CD4-positive, alpha-beta T cell treated with Interleukin-15 for 4 hours (primary cell): ENCODE data around the gene P3R3URF.

Source experiments
- DNase-seq: peaks from one replicate; pipeline ENCODE4 v3.0.0-alpha.2; 2020; ENCODE audit warnings: low spot score

P3R3URF gene

DNA sequence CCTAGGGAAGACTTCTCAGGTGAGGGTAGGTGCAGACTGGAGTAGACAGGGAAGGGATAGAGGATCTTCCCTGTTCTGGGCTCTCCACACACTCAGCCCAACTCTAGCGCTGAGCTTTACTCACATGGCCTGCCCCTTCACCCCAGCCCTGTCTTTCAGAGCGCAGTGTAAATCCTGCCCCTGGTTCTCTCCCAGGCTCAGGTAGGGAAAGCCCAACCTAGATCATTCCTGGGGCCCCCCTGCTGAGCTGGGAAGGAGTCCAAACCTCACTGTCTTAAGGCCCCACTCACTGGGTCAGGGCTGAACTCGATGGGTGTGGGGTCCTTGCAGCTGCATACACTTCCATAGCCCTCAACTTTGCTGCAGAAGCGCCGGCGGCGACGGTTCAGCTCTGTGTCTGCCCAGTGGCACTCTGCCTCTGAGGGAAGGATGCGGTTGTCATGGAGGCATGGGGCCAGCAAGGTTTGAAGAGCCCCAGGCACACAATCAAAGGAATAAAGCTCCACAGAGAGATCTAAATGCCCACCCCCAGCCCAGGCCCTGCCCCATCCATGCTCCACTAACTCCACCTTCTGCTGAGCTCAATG lies 17.8 kb upstream of the P3R3URF start:
- no peak for DNase-seq

DNA sequence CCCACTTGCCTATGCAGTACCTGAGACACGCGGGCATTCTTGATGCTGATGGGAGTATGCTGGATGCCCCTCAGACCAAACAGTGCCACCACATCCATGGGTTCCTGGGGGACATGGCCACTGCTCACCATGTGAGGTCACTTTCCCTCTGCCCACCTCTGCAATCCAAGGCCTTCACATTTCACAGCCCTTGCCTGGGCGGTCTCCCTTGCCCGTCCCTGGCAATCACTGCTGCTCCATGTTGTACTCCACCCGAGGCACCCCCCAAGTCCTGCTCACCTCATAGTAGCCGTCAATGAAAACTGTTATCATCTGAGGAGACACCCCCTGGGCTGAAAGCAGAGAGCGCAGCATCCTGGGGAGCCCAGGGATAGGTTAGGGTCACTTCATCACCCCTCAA lies 17.0 kb upstream of the P3R3URF start:
- no peak for DNase-seq

DNA sequence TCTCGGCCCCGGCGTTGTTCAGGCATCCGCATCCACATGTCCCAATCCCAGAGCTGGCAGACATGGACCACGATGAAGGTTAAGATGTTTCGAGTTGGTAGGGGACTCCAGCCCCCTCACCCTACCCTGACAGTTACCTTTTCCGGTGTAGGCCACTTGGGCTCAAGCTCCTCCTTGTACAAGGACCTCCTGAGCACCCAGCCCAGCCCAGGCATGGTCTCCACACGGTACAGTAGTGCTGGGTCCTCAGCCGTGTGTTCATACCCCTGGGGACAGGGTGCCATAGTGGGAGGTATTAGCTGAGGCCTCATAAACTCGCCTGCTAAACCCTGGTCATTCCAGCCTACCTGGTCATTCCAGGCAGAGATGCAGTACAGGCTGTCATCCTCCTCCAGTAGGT lies 15.9 kb upstream of the P3R3URF start:
- no peak for DNase-seq

DNA sequence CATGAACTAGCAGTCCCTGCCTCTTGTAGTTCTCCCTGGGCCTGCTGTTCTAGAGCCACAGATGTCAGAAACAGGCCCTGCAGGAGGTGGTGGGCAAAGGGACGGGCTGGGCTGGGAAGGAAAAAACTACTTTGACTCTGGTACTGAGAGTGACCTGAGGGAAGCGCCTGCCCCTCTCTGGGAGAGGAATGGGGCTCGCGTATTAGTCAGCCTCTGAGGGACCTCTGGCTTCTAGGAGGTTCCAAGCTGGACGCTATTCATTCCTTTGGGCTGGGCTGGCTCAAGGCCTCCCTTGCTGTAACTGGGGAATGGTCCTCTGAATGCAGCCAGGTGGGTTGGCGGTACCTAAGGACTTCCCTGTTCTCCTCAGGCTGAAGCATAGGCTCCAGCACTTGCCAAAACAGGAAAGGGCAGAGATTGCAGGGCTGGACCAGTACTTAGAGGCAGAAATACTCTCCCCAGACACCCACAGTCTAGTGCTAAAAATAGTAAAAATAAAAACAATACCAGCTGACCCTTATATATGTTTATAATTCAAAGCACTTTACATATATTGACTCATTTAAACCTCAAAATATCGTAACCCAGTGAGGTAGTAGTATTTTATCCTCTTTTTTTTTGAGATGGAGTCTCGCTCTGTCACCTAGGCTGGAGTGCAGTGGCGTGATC lies 14.9 kb upstream of the P3R3URF start:
- DNase-seq: no peak

DNA sequence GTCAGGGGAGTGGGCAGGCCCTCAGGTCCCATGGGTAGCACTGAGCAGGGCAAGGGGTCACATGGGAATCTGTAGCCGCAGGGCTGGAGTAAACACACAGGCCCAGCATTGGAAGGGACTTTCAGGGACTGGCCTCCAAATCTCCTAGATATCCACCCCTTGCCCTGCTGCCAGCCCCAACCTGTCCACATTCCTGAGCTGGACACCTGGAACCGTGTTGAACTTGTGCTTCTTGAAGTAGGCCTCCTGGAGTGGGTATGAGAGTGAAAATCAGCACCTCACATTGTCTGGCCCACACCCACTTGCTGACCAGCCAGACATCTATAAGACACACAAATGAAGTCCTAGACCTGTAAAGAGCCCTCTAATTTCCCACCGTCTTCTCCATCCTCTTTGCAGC lies 14.3 kb upstream of the P3R3URF start:
- DNase-seq: no peak

DNA sequence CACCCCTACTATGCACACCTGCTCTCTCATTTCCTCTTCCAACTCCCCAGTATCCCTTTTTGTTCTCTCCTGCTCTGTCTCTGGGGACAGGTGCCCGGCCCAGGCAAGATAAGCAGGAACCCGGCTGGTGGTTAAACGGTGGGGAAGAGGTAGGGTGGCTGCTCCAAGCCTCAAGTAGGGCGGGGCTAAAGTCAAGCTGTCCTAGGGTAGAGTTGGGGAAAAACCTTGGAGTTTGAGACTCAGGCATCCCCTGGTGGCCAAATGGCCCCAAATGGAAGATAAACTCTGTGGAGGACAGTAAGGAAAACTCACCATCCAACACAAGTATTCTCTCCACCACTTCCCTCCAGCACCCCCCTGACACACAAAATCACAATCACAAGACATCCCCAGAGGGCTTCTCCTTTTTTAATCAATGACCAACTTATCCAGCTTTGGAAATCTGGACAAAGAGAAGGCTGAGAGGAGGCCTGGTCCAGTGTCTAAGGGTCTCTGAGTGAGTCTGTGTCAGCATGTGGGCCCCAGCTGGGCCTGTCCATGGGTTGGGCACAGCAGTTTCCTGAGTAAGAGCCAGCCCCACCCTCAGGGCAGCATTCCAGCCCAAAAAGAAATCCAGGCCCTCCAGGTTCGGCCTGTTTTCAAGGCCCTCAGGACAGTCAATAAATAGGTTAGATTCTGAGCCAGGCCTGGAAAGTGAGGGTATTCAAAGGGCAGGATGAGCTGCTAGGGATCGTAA lies 12.2 kb upstream of the P3R3URF start:
- no peak for DNase-seq

DNA sequence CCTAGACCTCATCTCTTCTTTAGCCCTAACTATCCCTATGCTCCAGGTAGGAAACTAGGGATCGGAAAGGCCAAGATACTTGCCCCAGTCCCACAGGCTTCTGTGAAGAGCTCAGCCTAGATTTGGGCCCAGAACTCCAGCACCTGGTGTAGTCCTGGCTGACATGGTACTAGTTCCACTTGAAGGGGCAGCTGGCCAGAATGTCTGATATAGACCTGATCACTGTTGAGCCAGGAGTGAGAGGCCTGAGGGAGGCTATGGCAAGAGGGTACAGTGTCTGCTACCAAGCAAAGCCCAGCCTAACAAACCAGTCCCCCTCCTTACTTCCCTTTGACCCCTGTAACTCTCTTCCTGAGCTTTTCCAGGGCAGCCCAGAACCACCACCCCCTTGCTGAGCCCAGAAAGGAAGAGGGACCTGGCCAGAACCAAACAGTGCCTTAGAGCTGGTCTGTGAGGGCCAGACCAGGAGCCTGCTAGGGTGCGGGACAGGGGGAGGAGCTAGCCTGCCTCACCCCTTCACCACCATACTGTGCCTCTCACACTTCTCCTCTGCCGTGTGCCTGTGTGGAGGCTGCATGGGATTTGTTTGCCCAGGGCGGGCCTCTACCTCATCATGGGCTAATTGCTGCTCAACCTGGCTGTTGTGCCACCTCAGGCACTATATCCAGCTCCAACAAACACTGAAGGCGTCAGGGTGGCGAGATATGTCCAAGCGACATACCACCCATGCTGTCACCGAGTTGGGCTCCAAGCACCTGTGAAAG lies 11.0 kb upstream of the P3R3URF start:
- DNase-seq: no peak

DNA sequence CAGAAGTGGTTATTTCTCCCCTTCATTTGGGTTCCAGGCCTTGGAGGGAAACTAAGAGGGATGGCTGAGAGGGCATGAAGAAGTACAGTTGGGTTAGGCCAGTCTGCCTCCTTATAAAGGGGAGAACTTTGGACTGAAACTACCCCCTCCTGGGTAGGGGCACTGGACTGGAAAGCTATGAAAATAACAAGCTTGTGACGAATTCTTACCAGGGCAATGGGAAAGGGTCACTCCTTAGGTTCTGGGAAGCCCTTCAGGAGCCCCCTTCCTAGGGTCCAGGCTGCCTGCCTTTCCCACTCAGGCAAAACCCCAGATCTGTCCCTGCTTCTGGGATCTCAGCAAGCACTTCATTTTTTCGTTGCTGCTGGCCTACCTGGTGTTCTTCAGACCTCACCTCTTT lies 9.8 kb upstream of the P3R3URF start:
- no peak for DNase-seq

DNA sequence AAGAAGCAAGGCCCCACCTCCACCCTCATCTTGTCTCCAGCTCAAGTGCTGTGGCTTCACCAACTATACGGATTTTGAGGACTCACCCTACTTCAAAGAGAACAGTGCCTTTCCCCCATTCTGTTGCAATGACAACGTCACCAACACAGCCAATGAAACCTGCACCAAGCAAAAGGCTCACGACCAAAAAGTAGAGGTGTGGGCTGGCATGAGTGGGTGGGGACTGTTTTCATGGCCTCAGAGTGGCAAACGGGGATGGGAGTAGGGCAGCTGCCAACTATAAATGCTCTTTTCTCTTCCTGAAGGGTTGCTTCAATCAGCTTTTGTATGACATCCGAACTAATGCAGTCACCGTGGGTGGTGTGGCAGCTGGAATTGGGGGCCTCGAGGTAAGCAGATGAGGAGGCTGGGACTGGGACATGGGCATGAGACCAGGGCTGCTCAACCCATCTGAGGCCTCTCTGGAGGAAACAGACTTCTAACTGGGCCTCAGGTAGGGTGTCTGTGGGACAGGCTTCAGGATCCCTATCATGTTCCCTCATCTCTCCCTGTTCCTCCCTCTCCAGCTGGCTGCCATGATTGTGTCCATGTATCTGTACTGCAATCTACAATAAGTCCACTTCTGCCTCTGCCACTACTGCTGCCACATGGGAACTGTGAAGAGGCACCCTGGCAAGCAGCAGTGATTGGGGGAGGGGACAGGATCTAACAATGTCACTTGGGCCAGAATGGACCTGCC lies 8.8 kb upstream of the P3R3URF start:
- DNase-seq: no peak

DNA sequence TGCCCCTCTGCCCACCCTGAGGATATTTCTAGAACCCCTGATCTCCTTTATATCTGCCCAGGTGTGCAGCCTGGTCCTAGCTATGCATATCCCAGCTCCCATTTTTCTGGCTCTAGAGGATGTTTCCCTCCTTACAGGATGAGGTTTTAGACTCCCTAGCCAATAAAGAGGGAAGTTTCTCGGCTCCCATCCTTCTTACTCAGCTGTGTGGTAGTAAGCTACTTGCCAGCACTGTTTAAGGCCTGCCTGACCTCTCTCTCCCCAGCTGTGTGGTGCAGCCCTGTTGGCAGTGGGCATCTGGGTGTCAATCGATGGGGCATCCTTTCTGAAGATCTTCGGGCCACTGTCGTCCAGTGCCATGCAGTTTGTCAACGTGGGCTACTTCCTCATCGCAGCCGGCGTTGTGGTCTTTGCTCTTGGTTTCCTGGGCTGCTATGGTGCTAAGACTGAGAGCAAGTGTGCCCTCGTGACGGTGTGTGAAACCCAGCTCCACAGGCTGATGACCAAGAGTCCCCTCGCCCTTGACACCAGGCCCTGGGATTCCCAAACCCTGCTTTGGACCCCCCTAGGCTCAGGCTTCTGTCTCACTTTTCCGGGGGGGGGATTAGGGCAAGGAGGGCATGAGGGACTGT lies 7.8 kb upstream of the P3R3URF start:
- no peak for DNase-seq

DNA sequence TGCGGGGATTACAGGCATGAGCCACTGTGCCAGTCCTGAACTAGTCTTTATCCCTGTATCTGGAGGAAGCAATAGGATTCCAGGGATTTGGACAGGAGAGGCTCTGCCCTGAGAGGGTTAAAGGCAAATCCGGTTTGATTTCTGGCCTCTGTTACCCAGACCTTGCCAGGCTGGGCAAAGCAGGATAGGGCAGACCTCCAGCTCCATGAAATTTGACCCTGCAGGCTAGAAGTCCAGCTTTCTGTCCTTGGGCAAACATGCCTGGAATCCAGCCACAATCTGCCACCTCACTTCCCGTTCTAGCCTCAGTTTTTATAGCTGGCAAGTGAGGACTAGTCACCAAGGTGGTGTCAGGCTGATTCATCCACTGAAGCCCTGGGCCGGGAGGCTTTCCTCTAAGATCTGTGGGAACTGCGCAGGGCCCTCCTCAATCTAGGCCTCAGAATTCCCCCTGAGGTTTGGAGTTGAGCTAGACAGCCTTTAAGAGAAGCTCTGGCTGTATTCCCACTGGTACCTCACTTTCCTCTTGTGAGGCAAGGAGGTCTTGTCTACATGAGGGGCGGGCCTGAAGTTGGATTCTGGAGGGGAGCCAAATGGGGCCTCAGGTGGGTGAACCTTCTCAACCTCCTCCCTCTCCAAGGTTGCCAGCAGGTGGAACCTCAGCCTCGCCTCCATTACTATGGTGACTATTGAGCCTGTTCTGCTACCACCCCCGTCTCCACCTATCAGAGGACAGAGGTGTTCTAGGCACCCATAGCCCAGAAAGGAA lies 7.0 kb upstream of the P3R3URF start:
- no peak for DNase-seq

DNA sequence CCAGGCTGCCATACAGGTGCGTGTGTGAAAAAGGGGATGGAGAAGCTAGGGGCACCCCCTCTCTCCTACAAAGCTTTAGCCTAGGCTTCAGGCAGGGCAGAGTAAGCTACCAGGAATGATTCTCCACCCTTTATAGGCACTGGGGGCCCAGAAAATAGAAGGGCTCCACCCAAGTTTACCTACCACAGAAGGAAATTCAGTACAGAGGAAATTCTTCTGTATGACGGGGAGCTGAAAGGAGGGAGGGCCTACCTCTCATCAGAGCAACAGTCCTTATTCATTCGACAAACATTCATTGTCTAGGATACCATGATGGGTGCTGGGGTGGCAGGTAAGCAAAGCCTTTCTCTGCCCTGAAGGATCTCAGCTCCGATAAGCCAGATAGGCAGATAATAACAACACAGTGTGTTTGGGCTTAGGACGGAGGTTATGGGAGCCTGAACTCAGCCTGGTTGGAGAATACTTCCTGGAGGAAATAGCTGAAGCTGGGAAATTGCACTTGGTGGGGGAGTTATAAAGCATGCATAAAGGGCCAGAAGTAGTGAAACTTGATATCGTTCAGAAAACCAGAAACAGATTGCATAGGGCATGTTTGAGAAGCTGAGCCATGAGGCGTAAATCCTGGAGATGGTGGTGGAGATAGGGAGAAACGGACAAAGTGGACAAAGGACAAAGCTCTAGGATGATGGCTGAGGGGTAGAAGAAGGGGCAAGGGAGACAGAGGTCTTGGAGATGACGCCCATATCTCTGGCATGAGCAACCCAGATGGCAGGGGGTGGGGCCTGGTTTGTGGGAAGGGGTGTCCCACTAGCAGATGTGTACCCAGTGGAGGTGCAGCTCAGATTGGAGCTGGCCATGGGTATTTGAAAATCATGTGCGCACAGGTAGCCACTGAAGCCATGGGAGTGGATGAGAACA lies 5.3 kb upstream of the P3R3URF start:
- DNase-seq: no peak

DNA sequence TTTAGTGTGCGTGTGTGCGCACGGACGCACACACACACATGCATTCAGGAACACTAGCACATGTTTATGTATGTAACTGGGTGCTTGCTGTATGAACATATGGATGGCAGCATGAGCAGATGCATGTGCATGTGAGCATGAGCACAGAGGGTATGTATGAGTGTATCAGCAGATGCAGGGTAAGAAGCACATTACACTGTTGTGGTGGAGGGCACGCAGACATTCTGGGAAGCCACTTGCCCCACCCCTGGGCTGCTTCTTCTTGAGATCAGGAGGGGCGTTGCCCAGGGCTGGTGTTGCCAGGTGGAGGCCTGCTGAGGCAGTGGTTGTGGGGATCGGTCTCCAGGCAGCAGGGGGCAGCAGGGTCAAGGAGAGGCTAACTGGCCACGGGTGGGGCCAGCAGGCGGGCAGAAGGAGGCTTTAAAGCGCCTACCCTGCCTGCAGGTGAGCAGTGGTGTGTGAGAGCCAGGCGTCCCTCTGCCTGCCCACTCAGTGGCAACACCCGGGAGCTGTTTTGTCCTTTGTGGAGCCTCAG lies 3.9 kb upstream of the P3R3URF start:
- DNase-seq: no peak

DNA sequence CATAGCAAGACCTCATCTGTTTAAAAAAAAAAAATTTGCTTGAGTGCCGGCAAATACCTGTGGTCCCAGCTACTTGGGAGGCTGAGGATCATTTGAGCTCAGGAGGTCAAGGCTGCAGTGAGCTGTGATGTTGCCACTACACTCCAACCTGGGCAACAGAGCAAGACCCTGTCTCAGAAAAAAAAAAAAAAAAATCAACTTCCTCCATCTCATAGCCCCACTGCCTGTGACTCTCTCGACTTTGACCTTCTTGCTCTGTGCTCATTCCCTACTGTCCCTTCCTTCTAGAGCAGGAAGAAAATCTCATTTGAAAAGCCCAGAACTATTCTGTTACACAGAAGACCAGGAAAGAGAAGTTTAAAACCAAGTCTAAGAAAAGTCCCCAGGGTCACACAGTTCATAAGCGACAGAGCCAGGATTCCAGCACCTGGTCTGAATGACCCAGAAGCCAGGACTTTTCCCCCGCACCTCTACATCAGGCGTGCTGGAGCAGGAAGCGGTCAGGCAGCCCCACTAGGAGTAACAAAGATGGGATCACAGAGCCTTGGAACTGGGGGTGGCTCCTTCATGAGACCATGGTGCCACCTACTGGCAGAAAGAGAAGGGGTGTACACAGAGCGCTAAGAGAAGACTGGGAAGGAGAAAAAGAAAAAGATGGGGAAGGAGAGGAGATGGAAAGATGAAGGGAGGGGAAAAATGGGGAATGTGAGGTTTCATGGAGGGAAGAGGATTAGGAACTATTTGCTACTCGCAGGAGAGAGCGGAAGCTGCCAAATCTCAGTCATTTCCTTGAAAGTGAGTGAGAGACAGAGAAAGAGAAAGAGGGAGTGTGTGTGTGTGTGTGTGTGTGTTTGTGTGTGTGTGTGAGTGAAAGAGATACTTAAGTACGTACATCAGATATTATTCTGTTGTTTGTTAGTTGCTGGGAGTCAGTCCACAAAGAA lies 3.1 kb upstream of the P3R3URF start:
- DNase-seq: peak; percentile 67

DNA sequence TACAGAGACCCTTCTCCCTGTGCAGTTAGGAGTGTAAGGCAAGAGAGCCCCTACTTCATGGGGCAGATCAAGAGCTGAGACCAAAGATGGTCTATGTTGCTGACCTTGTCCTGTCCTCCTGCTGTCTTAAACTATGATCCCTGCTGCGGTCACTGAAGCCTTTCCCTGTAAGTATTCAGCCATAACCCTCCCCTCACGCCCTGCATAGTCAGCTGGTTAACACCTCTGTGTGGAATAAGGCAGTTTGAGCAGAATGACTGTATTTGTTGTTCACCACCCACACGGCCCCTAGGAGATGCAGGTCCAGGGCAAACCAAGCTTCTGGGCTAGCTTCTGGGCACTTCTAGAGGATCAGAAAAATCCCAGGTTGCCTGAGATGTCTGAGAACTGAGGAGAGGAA lies 1.0 kb downstream of the P3R3URF start:
- DNase-seq: no peak

DNA sequence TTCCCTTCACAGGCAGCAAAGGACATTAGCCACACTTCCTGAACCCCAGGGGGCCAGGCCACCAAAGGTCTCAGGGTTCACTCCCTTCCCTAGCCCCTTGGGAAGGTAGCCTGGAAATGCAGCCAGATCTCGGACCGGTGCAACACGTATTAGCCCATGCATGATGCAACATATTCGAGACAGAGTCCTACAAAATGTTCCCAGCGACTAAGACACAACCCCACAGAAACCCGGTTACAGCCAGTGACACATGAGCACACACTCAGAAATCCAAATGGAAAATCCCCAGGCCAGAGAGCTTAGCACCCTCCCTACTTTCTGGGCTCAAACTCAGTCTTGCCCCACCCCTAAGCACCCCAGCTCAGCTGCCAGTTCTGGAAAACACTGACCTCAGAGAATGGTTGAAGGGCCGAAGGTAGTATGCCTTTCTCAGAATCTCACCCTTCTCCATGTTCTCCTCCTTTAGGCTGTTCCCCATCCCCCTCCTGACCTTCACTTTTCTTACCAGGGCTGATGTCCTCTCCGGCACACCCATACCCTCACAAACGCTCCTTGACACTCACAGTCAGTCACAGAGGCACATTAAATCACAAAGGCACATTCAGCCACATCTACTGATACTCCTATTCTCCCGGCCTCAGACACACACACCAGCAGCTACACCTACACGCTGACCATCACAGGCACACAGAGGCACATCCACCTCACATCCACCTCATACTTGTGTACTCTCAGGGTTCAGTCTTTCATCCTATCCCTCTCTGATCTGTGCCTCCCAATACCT lies 1.6 kb downstream of the P3R3URF start, which contains the start of gene TSPAN1:
TSS of gene TSPAN1 (plus strand) at position 640 of the 784 bp plus-strand sequence. CDS start 6,021 bp downstream, outside the sequence.
- no peak for DNase-seq

DNA sequence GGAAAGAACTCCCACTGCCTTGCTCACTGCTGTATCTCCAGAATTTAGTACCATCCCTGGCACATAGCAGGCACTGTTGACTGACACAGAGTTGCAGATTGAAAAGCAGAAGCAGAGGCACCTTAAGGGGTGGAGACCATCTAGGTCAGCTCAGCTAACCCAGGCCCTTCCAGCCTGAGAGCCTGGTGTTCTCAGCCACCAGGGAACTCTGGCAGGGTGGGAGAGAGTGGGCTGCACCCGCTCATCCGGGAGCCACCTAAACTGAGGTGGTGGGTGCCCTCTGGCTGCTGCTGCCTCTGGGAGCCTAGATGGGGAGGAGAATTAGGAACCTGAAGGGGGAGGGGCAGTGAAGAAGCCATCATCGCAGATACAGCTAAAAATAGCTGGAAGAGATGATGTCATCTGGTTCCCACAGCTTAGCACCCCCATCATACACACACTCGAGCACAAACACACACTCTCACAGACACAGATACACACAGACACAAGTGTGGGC lies 2.9 kb downstream of the P3R3URF start:
- DNase-seq: no peak
